ENCODE data around the gene KRT85.

- TF ChIP-seq JUND (IDR thresholded peaks at IDR 0.05; ENCODE audit: low read depth, low read length) (no peak), TAF1 (IDR thresholded peaks at IDR 0.05; ENCODE audit: borderline replicate concordance, low read depth, low read length) (no peak), POLR2AphosphoS5 (IDR thresholded peaks at IDR 0.05; ENCODE audit: low read length) (no peak), CTCF (IDR thresholded peaks at IDR 0.05 in 2 of 3, conservative IDR thresholded peaks at IDR 0.05 in 1 of 3; ENCODE audit: control insufficient read depth in 2 of 3, extremely low read depth in 1 of 3, insufficient read depth in 1 of 3, low read depth in 3 of 3, low read length in 3 of 3) (no peak), POLR2A (IDR thresholded peaks at IDR 0.05; ENCODE audit: low read depth, low read length) (no peak), BACH1 (IDR thresholded peaks at IDR 0.05; ENCODE audit: borderline replicate concordance) (no peak), SRF (IDR thresholded peaks at IDR 0.05; ENCODE audit: low read depth in 2 of 2, low read length in 2 of 2) (no peak), SREBF2 (IDR thresholded peaks at IDR 0.05; ENCODE audit: low read length) (no peak), SUZ12 (IDR thresholded peaks at IDR 0.05; ENCODE audit: unreplicated experiment) (no peak)
Measured at GRCh38 chr12:52322069-52322468, 45.2 kb downstream of the KRT85 start.
